H1 (cell line): Measurements from ENCODE around the gene SEMA5B. TPM values are rescaled to one million over a fixed set of nuclear protein-coding genes. Genes with fewer than 3 reads are reported as not detected.

Experiments
- FOSL1 ChIP-seq: IDR thresholded peaks from 2 replicates; pipeline ENCODE4 v1.6.1; 2011; ENCODE audit warnings: mild to moderate bottlenecking, low read depth, low read length, moderate library complexity; ENCODE audit not compliant: insufficient read depth
- HDAC2 ChIP-seq, 2 experiments: fragments of 300-600 bp in 1 of 2; sonication (generic) in 1 of 2; IDR thresholded peaks; 2 replicates each; pipeline ENCODE4 v1.6.1; 2011 to 2012; ENCODE audit warnings: low read depth in 2 of 2, low read length in 2 of 2, mild to moderate bottlenecking in 2 of 2, moderate library complexity in 2 of 2, borderline replicate concordance in 1 of 2, inconsistent platforms in 1 of 2
- MAFK ChIP-seq: IDR thresholded peaks from 2 replicates; pipeline ENCODE4 v1.6.1; 2012; ENCODE audit warnings: low read depth, mild to moderate bottlenecking, improper control_type of control experiment, low read length
- NANOG ChIP-seq: IDR thresholded peaks from 2 replicates; pipeline ENCODE4 v1.6.1; 2011; ENCODE audit warnings: low read length, low read depth, mild to moderate bottlenecking, inconsistent platforms; ENCODE audit not compliant: insufficient read depth, poor library complexity, severe bottlenecking
- RAD21 ChIP-seq, 2 experiments: IDR thresholded peaks in 1 of 2; conservative IDR thresholded peaks in 1 of 2; 2 replicates each; pipeline ENCODE4 v1.6.1; 2011; ENCODE audit warnings: low read depth in 2 of 2, low read length in 2 of 2, improper control_type of control experiment in 1 of 2, inconsistent platforms in 1 of 2, mild to moderate bottlenecking in 1 of 2, moderate library complexity in 1 of 2
- TCF12 ChIP-seq: IDR thresholded peaks from 2 replicates; pipeline ENCODE4 v1.6.1; 2011; ENCODE audit warnings: low read depth, mild to moderate bottlenecking, low read length
- polyA plus RNA-seq, 7 experiments: library from polyadenylated mRNA; depleted of rRNA in 3 of 7; stranded (reverse) in 5 of 7; unstranded in 2 of 7; fragments of >200 nt in 5 of 7; fragments of 200-250 nt in 2 of 7; gene quantifications; 1 replicate in 5 of 7; 2 replicates in 1 of 7; 4 replicates in 1 of 7; pipeline versions ENCODE4 v1.2.1 to v1.2.3, GENCODE V29; 2011 to 2013; ENCODE audit warnings: missing spikeins in 2 of 7, mixed read lengths in 2 of 7
- total RNA-seq: library from RNA; stranded (reverse); fragmentation: NEBNext Ultra II Directional; extraction: Animal tissue kit (Norgen Biotek cat#: 25700); gene quantifications from 2 replicates; pipeline ENCODE4 v1.2.1, GENCODE V29; 2021
- TF ChIP-seq, protein P1 (sequence below): IDR thresholded peaks from 2 replicates; pipeline ENCODE4 v1.6.1; 2011; ENCODE audit warnings: low read depth, mild to moderate bottlenecking, low read length; ENCODE audit not compliant: insufficient read depth

The SEMA5B gene
- total and polyA plus RNA-seq, 2 of the 8 experiments (the other 6 are each of a cell fraction or from before 2014, with no cell fraction given), result 13.1 to 22.4 TPM

DNA sequence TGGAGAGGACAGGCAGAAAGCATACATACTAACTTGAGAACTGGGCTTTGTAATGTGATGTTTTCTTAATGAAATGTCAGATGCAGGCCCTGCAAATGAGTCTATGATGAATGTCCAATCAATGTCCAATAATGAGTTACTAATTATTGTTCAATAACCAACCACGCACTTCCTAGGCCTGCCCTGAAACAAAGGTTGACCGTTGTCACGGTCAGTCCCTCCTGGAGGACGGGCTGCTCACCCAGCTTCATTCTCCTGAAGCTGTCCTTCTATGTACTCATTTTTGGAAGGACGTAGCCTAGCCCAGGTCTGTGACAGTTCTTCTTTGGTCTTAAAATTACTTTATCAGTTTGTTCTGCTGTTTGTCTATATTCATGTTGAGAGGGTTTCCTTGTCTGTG lies 30.9 kb upstream of the SEMA5B start (continued):
- no peak for TF ChIP-seq FOSL1
- TF ChIP-seq NANOG, result no peak
- no peak for TF ChIP-seq MAFK
- no peak for TF ChIP-seq HDAC2 (IDR thresholded peaks at IDR 0.05; ENCODE audit: borderline replicate concordance in 1 of 2, low read depth in 2 of 2, low read length in 2 of 2)
- no peak for TF ChIP-seq RAD21 (IDR thresholded peaks at IDR 0.05 in 1 of 2, conservative IDR thresholded peaks at IDR 0.05 in 1 of 2; ENCODE audit: low read depth in 2 of 2, low read length in 2 of 2)
- TF ChIP-seq, protein P1, sequence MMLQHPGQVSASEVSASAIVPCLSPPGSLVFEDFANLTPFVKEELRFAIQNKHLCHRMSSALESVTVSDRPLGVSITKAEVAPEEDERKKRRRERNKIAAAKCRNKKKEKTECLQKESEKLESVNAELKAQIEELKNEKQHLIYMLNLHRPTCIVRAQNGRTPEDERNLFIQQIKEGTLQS, result no peak
- TF ChIP-seq TCF12, result no peak
